PC-3 (cell line): ENCODE data around the gene ISL2. TPM values are rescaled to one million over a fixed set of nuclear protein-coding genes. Genes with fewer than 3 reads are reported as not detected.

Experiments used
- ATAC-seq: fragments of 200-7000 bp; cut with Tn5 transposase; 2 replicates; pipeline ENCODE4 v1.9.1; 2020; ENCODE audit warnings: mild to moderate bottlenecking, moderate library complexity
- BruUV-seq: library from RNA; stranded (reverse); fragments of 400-500 nt; replicated peaks from 2 replicates; lab custom pipeline; 2021; lab: Mats Ljungman, UMichigan
- CTCF ChIA-PET: fragments of 300-600 bp; sonication (Branson Sonifier 250); formaldehyde crosslinking; loops from one replicate; lab custom pipeline; 2022; ENCODE audit warnings: antibody characterized with exemption; lab: Charles Lee
- POLR2A ChIA-PET: fragments of 300-600 bp; sonication (Branson Sonifier 250); formaldehyde crosslinking; loops from one replicate; lab custom pipeline; 2022; ENCODE audit warnings: antibody characterized with exemption; ENCODE audit not compliant: unreplicated experiment; lab: Charles Lee
- DNase-seq: peaks from one replicate; pipeline ENCODE4 v3.0.0-alpha.2; 2015
- H2AFZ ChIP-seq: fragments of 300-600 bp; sonication (generic); 2 replicates; pipeline ENCODE4 v1.6.0; 2016; ENCODE audit warnings: antibody characterized with exemption, low read length
- H3F3A ChIP-seq: fragments of 300-600 bp; sonication (generic); one replicate; pipeline ENCODE4 v1.6.0; 2017; ENCODE audit warnings: antibody characterized with exemption, low read length, control low read depth, mild to moderate bottlenecking; ENCODE audit not compliant: unreplicated experiment
- H3K27ac ChIP-seq: fragments of 300-600 bp; sonication (generic); 2 replicates; pipeline ENCODE4 v1.5.1; 2016; ENCODE audit warnings: mild to moderate bottlenecking, low read length
- H3K27me3 ChIP-seq: fragments of 300-600 bp; sonication (generic); 2 replicates; pipeline ENCODE4 v1.6.1; 2016; ENCODE audit warnings: low read length, mixed read lengths
- H3K36me3 ChIP-seq: fragments of 300-600 bp; sonication (generic); 2 replicates; pipeline ENCODE4 v1.6.1; 2016; ENCODE audit warnings: low read depth, mixed run types, low read length, mixed read lengths
- H3K4me1 ChIP-seq: fragments of 300-600 bp; sonication (generic); 2 replicates; pipeline ENCODE4 v1.5.1; 2016; ENCODE audit warnings: low read length; ENCODE audit not compliant: insufficient read depth
- H3K4me2 ChIP-seq: fragments of 300-600 bp; sonication (generic); 2 replicates; pipeline ENCODE4 v1.6.0; 2016; ENCODE audit warnings: low read length
- H3K4me3 ChIP-seq: fragments of 300-600 bp; sonication (generic); 2 replicates; pipeline ENCODE4 v1.5.1; 2016; ENCODE audit warnings: mild to moderate bottlenecking, low read length, mixed read lengths
- H3K79me2 ChIP-seq: fragments of 300-600 bp; sonication (generic); 2 replicates; pipeline ENCODE4 v1.6.1; 2017; ENCODE audit warnings: low read length, mixed read lengths
- H3K9ac ChIP-seq: fragments of 300-600 bp; sonication (generic); 2 replicates; pipeline ENCODE4 v1.6.0; 2016; ENCODE audit warnings: mild to moderate bottlenecking, low read length
- H3K9me2 ChIP-seq: fragments of 300-600 bp; sonication (generic); replicated peaks from 2 replicates; pipeline ENCODE4 v1.6.1; 2016; ENCODE audit warnings: mixed run types, low read length, mixed read lengths
- H3K9me3 ChIP-seq: fragments of 300-600 bp; sonication (generic); 2 replicates; pipeline ENCODE4 v1.6.1; 2016; ENCODE audit warnings: low read length, mixed read lengths
- H4K20me1 ChIP-seq: fragments of 300-600 bp; sonication (generic); 2 replicates; pipeline ENCODE4 v1.6.1; 2016; ENCODE audit warnings: low read length, mixed read lengths
- CTCF ChIP-seq: fragments of 300-600 bp; sonication (generic); conservative IDR thresholded peaks from 2 replicates; pipeline ENCODE4 v1.5.1; 2017; ENCODE audit warnings: antibody characterized with exemption, low read depth, mild to moderate bottlenecking, low read length
- EZH2 ChIP-seq: fragments of 300-600 bp; sonication (generic); IDR thresholded peaks from one replicate; pipeline ENCODE4 v1.6.1; 2017; ENCODE audit warnings: antibody characterized with exemption, mild to moderate bottlenecking, low read length; ENCODE audit not compliant: unreplicated experiment
- EZH2phosphoT487 ChIP-seq: fragments of 300-600 bp; sonication (generic); IDR thresholded peaks from 2 replicates; pipeline ENCODE4 v1.6.1; 2018; ENCODE audit warnings: mild to moderate bottlenecking, antibody characterized with exemption, low read length, borderline replicate concordance
- intact Hi-C: fragments of 100-400 bp; cut with micrococcal nuclease; formaldehyde crosslinking; loops from 2 replicates; pipeline ENCODE4 v1.9.0; 2023
- total RNA-seq: library from RNA; depleted of rRNA; stranded (reverse); fragments of >200 nt; gene quantifications from 2 replicates; pipeline ENCODE4 v1.2.3, GENCODE V29; 2014

ISL2 gene
- total RNA-seq, 1 experiment from 2014 or later = 3.6 TPM

- H4K20me1 ChIP-seq = no peaks in the 10 kb centered on the region
- no TSS peak for BruUV-seq
- H3K4me1 ChIP-seq = peaks cover 21% of the 10 kb centered on the region
- no peaks in the 10 kb centered on the region for H3K36me3 ChIP-seq
- DNase-seq (peak; percentile 19), ATAC-seq (no peak)
- ChIA-PET CTCF (interaction anchor here (0.7 kb wide), 1 partner anchor 27 kb away, joined by 3 read pairs; no protein-coding TSS in a partner anchor), POLR2A (no interaction called here)
- no peak overlapping the region for H3K4me3 ChIP-seq
- H3K27ac ChIP-seq = no peak overlapping the region
- H3K9me3 ChIP-seq = no peaks in the 10 kb centered on the region
- H3F3A ChIP-seq = no peaks in the 10 kb centered on the region
- no peak overlapping the region for H2AFZ ChIP-seq
- H3K27me3 ChIP-seq = no peaks in the 10 kb centered on the region
- no peak overlapping the region for H3K9ac ChIP-seq
- no peak for TF ChIP-seq EZH2phosphoT487
- TF ChIP-seq CTCF = peak; percentile 51
- peaks cover 12% of the 10 kb centered on the region for H3K79me2 ChIP-seq
- no peak overlapping the region for H3K4me2 ChIP-seq
- H3K9me2 ChIP-seq = no peaks in the 10 kb centered on the region
- intact Hi-C loops = loop anchor here (10.0 kb wide), 1 partner anchor 531 kb away; no protein-coding TSS in a partner anchor
Measured at GRCh38 chr15:76333720-76334437, 2.7 kb upstream of the ISL2 start.

GRCh38 chr15:76334438-76335306, 1.9 kb upstream of the ISL2 start:
- Histone ChIP-seq H2AFZ (no peak overlapping the region), H3K4me1 (peaks cover 15% of the 10 kb centered on the region), H3F3A (no peaks in the 10 kb centered on the region), H4K20me1 (no peaks in the 10 kb centered on the region), H3K9me3 (no peaks in the 10 kb centered on the region), H3K36me3 (no peaks in the 10 kb centered on the region), H3K9ac (no peak overlapping the region), H3K9me2 (no peaks in the 10 kb centered on the region), H3K27ac (no peak overlapping the region), H3K79me2 (peaks cover 14% of the 10 kb centered on the region), H3K4me2 (no peak overlapping the region), H3K4me3 (no peak overlapping the region), H3K27me3 (no peaks in the 10 kb centered on the region)
- ATAC-seq (no peak), DNase-seq (no peak)
- BruUV-seq = no TSS peak
- TF ChIP-seq EZH2 = no peak
- TF ChIP-seq EZH2phosphoT487 = no peak
- TF ChIP-seq CTCF = no peak
- ChIA-PET CTCF (no interaction called here), POLR2A (no interaction called here)
- intact Hi-C loops = loop anchor here (5.0 to 10.0 kb wide), 2 partner anchors 137 to 530 kb away; no protein-coding TSS in a partner anchor
